Rectal smooth muscle tissue (tissue), 1 donor: ENCODE data around the gene NIPAL3.

Source experiments
- H3K27ac ChIP-seq: one replicate; pipeline ENCODE4 v1.7.0; 2013; ENCODE audit warnings: low read depth, low read length, inconsistent platforms
- H3K27me3 ChIP-seq: one replicate; pipeline ENCODE4 v1.7.0; 2013; ENCODE audit warnings: low read length; ENCODE audit not compliant: control insufficient read depth, insufficient read depth
- H3K36me3 ChIP-seq: one replicate; pipeline ENCODE4 v1.7.0; 2013; ENCODE audit warnings: low read length; ENCODE audit not compliant: control insufficient read depth, insufficient read depth
- H3K4me1 ChIP-seq: one replicate; pipeline ENCODE4 v1.7.0; 2013; ENCODE audit warnings: low read length; ENCODE audit not compliant: control insufficient read depth, insufficient read depth
- H3K4me3 ChIP-seq: one replicate; pipeline ENCODE4 v1.7.0; 2013; ENCODE audit warnings: low read length
- H3K9ac ChIP-seq: one replicate; pipeline ENCODE4 v1.7.0; 2013; ENCODE audit warnings: low read length

NIPAL3 gene

GRCh38 chr1:24493785-24494184, 78.2 kb downstream of the NIPAL3 start:
- no peaks in the 10 kb centered on the region for H3K27me3 ChIP-seq
- H3K4me3 ChIP-seq: no peak overlapping the region
- H3K36me3 ChIP-seq: no peaks in the 10 kb centered on the region
- no peaks in the 10 kb centered on the region for H3K4me1 ChIP-seq
- H3K9ac ChIP-seq: no peak overlapping the region
- no peak overlapping the region for H3K27ac ChIP-seq

DNA sequence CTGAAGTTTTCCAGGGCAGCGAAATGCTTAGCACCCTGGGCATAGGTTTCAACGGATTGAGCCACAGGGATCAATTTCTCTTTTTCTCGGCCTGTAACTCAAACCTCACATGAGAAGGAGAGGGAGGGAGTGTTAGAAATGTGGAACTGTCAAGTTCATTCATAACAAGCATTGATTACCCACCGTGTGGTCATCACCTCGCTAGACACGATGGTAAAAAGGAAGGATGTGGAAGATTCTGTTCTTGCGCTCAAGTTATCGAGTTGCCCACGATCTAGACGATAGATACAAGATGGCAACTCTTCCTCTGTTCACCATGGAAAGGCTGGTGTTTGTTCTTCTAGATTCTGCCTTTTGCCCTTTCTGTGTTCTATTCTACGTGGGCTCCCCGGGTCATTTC, 83.0 kb downstream of the NIPAL3 start:
- Histone ChIP-seq H3K4me1 (no peaks in the 10 kb centered on the region), H3K27me3 (no peaks in the 10 kb centered on the region), H3K9ac (no peak overlapping the region), H3K36me3 (no peaks in the 10 kb centered on the region), H3K4me3 (no peak overlapping the region), H3K27ac (no peak overlapping the region)

- Histone ChIP-seq H3K4me3 (no peak overlapping the region), H3K27ac (no peak overlapping the region), H3K4me1 (no peaks in the 10 kb centered on the region), H3K36me3 (no peaks in the 10 kb centered on the region), H3K27me3 (no peaks in the 10 kb centered on the region), H3K9ac (no peak overlapping the region)
Observed at GRCh38 chr1:24500448-24501048, 84.9 kb downstream of the NIPAL3 start.

GRCh38 chr1:24501371-24502064, 85.9 kb downstream of the NIPAL3 start:
- H3K4me1 ChIP-seq: no peaks in the 10 kb centered on the region
- H3K27me3 ChIP-seq: no peaks in the 10 kb centered on the region
- no peak overlapping the region for H3K9ac ChIP-seq
- H3K4me3 ChIP-seq: peak overlapping the region; percentile 75
- H3K27ac ChIP-seq: peak overlapping the region; percentile 55
- H3K36me3 ChIP-seq: no peaks in the 10 kb centered on the region

DNA sequence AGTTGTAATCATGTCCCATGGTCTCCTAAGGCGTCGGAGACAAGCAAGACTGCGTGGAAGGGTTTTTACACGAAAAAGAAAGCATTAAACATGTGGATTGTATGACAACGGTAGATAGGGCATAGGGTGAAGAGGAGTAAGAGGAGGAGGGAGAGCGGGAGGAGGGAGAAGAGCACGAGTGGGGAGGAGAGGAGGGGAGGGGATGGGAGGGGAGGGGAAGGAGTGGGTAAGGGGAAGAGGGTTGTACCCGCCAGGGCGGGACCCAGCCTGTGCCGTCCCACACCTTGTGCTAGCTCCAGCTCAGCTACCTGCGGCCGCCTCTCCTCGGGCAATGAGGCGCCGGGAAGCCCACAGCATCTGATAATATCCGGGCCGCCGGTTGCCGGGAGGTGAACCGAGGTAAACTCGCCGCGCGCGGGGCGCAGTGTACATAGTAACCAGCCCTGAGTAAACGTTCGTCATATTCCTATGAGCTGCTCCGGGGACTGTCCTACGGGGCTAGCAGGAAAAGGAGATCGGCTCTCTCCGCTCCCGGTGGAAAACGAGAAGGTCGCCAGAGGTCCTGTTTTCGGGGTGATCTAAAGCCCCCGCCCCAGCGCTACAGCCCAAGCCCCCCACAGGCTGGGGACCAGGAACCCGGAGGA, 86.6 kb downstream of the NIPAL3 start:
- no peaks in the 10 kb centered on the region for H3K36me3 ChIP-seq
- peak overlapping the region; percentile 55 for H3K27ac ChIP-seq
- no peaks in the 10 kb centered on the region for H3K4me1 ChIP-seq
- no peaks in the 10 kb centered on the region for H3K27me3 ChIP-seq
- peak overlapping the region; percentile 38 for H3K9ac ChIP-seq
- H3K4me3 ChIP-seq: peak overlapping the region; percentile 75

DNA sequence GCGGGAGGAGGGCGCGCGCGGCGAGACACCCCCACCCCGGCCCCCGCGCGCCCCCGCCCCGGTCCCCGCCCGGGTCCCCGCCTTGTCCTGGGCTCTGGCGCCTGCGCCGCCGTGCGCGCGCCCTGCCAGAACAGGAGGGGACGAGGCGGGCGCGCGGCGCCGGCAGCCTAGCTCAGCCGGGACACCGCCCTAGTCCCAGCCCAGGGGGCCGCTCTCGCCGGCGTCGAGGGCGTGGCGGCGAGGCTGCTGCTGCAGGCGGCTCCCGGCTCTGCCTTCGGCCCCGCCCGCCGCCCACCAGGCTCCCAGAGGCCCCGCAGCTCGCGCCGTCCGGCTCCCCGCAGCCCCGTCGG, 87.1 kb downstream of the NIPAL3 start, which contains the start of gene RCAN3:
RCAN3 (plus strand) TSS at position 128 of the 350 bp plus-strand sequence. CDS start 11,537 bp downstream, outside the sequence.
- Histone ChIP-seq H3K27me3 (no peaks in the 10 kb centered on the region), H3K27ac (peak within 1 kb of the TSS; percentile 55), H3K4me1 (no peaks in the 10 kb centered on the region), H3K4me3 (peak within 1 kb of the TSS; percentile 75), H3K36me3 (no peaks in the 10 kb centered on the region), H3K9ac (peak within 1 kb of the TSS; percentile 38)

DNA sequence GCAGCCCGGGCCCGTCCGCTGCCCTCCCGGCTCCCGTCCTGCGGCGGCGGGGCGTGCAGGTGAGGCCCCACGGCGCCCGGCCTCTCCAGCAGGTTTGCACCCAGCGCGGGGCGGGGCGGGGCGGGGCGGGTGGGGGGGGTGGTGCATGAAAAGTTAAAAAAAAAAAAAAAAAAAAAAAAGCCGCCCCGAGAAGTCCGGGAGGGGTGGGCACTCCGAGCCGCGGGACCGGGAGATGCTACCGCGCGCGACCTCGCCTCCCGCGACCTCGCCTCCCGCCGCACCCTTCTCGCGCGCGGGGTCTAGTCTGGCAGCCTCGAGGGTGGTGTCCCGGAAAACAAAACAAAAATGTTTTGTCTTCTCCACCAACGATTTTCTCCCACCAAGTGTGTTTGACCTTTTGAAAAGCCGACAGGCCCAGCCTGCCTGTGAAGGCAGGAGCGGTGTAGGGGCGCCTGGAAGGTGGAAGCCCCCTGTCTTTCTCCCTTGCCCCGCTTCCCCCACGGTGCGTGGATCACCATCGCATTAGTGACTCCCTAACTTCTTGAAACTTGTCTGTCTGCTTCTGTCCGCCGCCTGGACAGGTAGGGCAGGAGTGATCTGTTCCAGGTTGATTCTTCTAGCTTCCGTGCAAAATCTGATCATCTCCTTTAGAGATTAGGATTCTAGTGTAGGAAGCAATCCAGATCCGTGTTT, 87.6 kb downstream of the NIPAL3 start:
- Histone ChIP-seq H3K4me1 (no peaks in the 10 kb centered on the region), H3K4me3 (peak overlapping the region; percentile 75), H3K36me3 (no peaks in the 10 kb centered on the region), H3K27ac (no peak overlapping the region), H3K9ac (peak overlapping the region; percentile 16), H3K27me3 (no peaks in the 10 kb centered on the region)

GRCh38 chr1:24503870-24504523, 88.4 kb downstream of the NIPAL3 start:
- Histone ChIP-seq H3K4me3 (peak overlapping the region; percentile 75), H3K36me3 (no peaks in the 10 kb centered on the region), H3K27ac (no peak overlapping the region), H3K9ac (no peak overlapping the region), H3K4me1 (no peaks in the 10 kb centered on the region), H3K27me3 (no peaks in the 10 kb centered on the region)

GRCh38 chr1:24504560-24504959, 89.0 kb downstream of the NIPAL3 start:
- no peaks in the 10 kb centered on the region for H3K36me3 ChIP-seq
- H3K27ac ChIP-seq: no peak overlapping the region
- no peaks in the 10 kb centered on the region for H3K27me3 ChIP-seq
- no peaks in the 10 kb centered on the region for H3K4me1 ChIP-seq
- H3K4me3 ChIP-seq: no peak overlapping the region
- no peak overlapping the region for H3K9ac ChIP-seq

GRCh38 chr1:24505816-24506215, 90.2 kb downstream of the NIPAL3 start:
- H3K27ac ChIP-seq: no peak overlapping the region
- no peaks in the 10 kb centered on the region for H3K4me1 ChIP-seq
- no peaks in the 10 kb centered on the region for H3K36me3 ChIP-seq
- no peak overlapping the region for H3K4me3 ChIP-seq
- H3K9ac ChIP-seq: no peak overlapping the region
- H3K27me3 ChIP-seq: no peaks in the 10 kb centered on the region

GRCh38 chr1:24506691-24507381, 91.2 kb downstream of the NIPAL3 start:
- no peaks in the 10 kb centered on the region for H3K4me1 ChIP-seq

More at GRCh38 chr1:24506691-24507381, 91.2 kb downstream of the NIPAL3 start:
- Histone ChIP-seq H3K27ac (no peak overlapping the region), H3K27me3 (no peaks in the 10 kb centered on the region), H3K36me3 (no peaks in the 10 kb centered on the region), H3K4me3 (no peak overlapping the region), H3K9ac (no peak overlapping the region)
